Endothelial cell of umbilical vein (primary cell): ENCODE results near the gene PIP5K1C. TPM values are rescaled to one million over a fixed set of nuclear protein-coding genes. Genes with fewer than 3 reads are reported as not detected.

Experiments
- BruUV-seq: library from RNA; stranded (reverse); fragments of 400-500 nt; replicated peaks from 2 replicates; lab custom pipeline; 2021; lab: Mats Ljungman, UMichigan
- CTCF ChIA-PET: fragments of 300-600, 350-600 bp; sonication (Branson Sonifier 250); formaldehyde crosslinking; loops from one replicate; lab custom pipeline; 2021; ENCODE audit warnings: antibody characterized with exemption, inconsistent platforms; lab: Charles Lee
- POLR2A ChIA-PET: fragments of 300-600, 350-600 bp; sonication (Branson Sonifier 250); formaldehyde crosslinking; loops from one replicate; lab custom pipeline; 2021; ENCODE audit warnings: antibody characterized with exemption, inconsistent platforms; lab: Charles Lee
- DNase-seq: peaks from one replicate; pipeline ENCODE4 v3.0.0-alpha.2; 2011; ENCODE audit warnings: low read depth, low spot score
- FAIRE-seq: peaks from 2 replicates; lab custom pipeline; 2011; peaks lifted over from hg19 to GRCh38; lab: Jason Lieb, UNC
- H2AFZ ChIP-seq: 2 replicates; pipeline ENCODE4 v1.6.0; 2012; ENCODE audit warnings: low read depth, low read length, control low read depth, inconsistent platforms
- H3K27ac ChIP-seq: 2 replicates; pipeline ENCODE4 v1.5.1; 2011; ENCODE audit warnings: low read depth, mild to moderate bottlenecking, control low read depth, low read length, moderate library complexity; ENCODE audit not compliant: insufficient read depth
- H3K27me3 ChIP-seq, 2 experiments: 2 replicates each; pipeline versions ENCODE4 v1.6.0 to v1.6.1; 2011; ENCODE audit warnings: low read length in 2 of 2, mixed read lengths in 1 of 2; ENCODE audit not compliant: control insufficient read depth in 2 of 2, insufficient read depth in 2 of 2
- H3K36me3 ChIP-seq, 2 experiments: 2 replicates in 1 of 2; 3 replicates in 1 of 2; pipeline ENCODE4 v1.5.1; 2011; ENCODE audit warnings: low read length in 2 of 2, mild to moderate bottlenecking in 1 of 2, moderate library complexity in 1 of 2; ENCODE audit not compliant: control insufficient read depth in 2 of 2, insufficient read depth in 2 of 2; ENCODE audit errors: extremely low read depth in 1 of 2
- H3K4me1 ChIP-seq: 3 replicates; pipeline ENCODE4 v1.5.1; 2011; ENCODE audit warnings: mild to moderate bottlenecking, low read length; ENCODE audit not compliant: control insufficient read depth, insufficient read depth; ENCODE audit errors: extremely low read depth
- H3K4me2 ChIP-seq: 2 replicates; pipeline ENCODE4 v1.6.1; 2011; ENCODE audit warnings: low read length, control low read depth, mixed read lengths; ENCODE audit not compliant: insufficient read depth
- H3K4me3 ChIP-seq, 3 experiments: fragments of 200-600 bp in 1 of 3; sonication (generic), shearing (Covaris generic) in 1 of 3; replicated peaks in 1 of 3; 2 replicates each; pipeline ENCODE4 v1.5.1; 2011 to 2016; ENCODE audit warnings: control low read depth in 3 of 3, low read length in 3 of 3, mild to moderate bottlenecking in 2 of 3, inconsistent platforms in 1 of 3, low read depth in 1 of 3, moderate library complexity in 1 of 3; ENCODE audit not compliant: insufficient read depth in 1 of 3
- H3K79me2 ChIP-seq: 2 replicates; pipeline ENCODE4 v1.6.0; 2012; ENCODE audit warnings: low read length, inconsistent platforms; ENCODE audit not compliant: control insufficient read depth, insufficient read depth
- H3K9ac ChIP-seq: replicated peaks from 2 replicates; pipeline ENCODE3; 2011; ENCODE audit warnings: low read length, control low read depth; ENCODE audit not compliant: insufficient read depth; ENCODE audit errors: extremely low read depth
- H3K9me1 ChIP-seq: replicated peaks from 3 replicates; pipeline ENCODE4 v1.6.0; 2011; ENCODE audit warnings: mild to moderate bottlenecking, low read length; ENCODE audit not compliant: control insufficient read depth, insufficient read depth; ENCODE audit errors: extremely low read depth
- H3K9me3 ChIP-seq: replicated peaks from 2 replicates; pipeline ENCODE4 v1.5.1; 2012; ENCODE audit warnings: low read length, inconsistent platforms; ENCODE audit not compliant: control insufficient read depth, insufficient read depth
- H4K20me1 ChIP-seq: replicated peaks from 2 replicates; pipeline ENCODE3; 2011; ENCODE audit warnings: mild to moderate bottlenecking, low read length; ENCODE audit not compliant: control insufficient read depth, insufficient read depth; ENCODE audit errors: extremely low read depth
- CTCF ChIP-seq, 2 donors: IDR thresholded peaks; 1 replicate in 1 of 2; 2 replicates in 1 of 2; pipeline ENCODE4 v1.5.1; 2011; ENCODE audit warnings: low read length in 2 of 2, mild to moderate bottlenecking in 2 of 2, moderate library complexity in 2 of 2, control low read depth in 1 of 2, inconsistent platforms in 1 of 2, low read depth in 1 of 2; ENCODE audit not compliant: insufficient read depth in 1 of 2; ENCODE audit errors: extremely low read depth in 1 of 2
- EZH2 ChIP-seq: IDR thresholded peaks from 2 replicates; pipeline ENCODE4 v1.6.1; 2012; ENCODE audit warnings: borderline replicate concordance, low read depth, mild to moderate bottlenecking, moderate library complexity, low read length, inconsistent platforms; ENCODE audit not compliant: severe bottlenecking
- FOS ChIP-seq: IDR thresholded peaks from 2 replicates; pipeline ENCODE4 v1.6.1; 2011; ENCODE audit warnings: mild to moderate bottlenecking, low read length, moderate library complexity, borderline replicate concordance; ENCODE audit not compliant: insufficient read depth
- GATA2 ChIP-seq: IDR thresholded peaks from 2 replicates; pipeline ENCODE4 v1.7.0; 2011; ENCODE audit warnings: low read depth, mild to moderate bottlenecking, moderate library complexity, mixed read lengths, low read length; ENCODE audit not compliant: insufficient read length, insufficient read depth
- JUN ChIP-seq: IDR thresholded peaks from 2 replicates; pipeline ENCODE4 v1.6.1; 2011; ENCODE audit warnings: borderline replicate concordance, low read depth; ENCODE audit not compliant: insufficient read length, insufficient read depth
- MAX ChIP-seq: IDR thresholded peaks from 2 replicates; pipeline ENCODE4 v1.6.1; 2011; ENCODE audit not compliant: insufficient read depth, insufficient read length
- MYC ChIP-seq: IDR thresholded peaks from one replicate; pipeline ENCODE4 v1.6.1; 2011; ENCODE audit warnings: mild to moderate bottlenecking, low read depth, low read length
- POLR2A ChIP-seq: IDR thresholded peaks from 2 replicates; pipeline ENCODE4 v1.6.1; 2012; ENCODE audit warnings: low read depth, mild to moderate bottlenecking, control low read depth, low read length
- POLR2AphosphoS5 ChIP-seq: IDR thresholded peaks from 2 replicates; pipeline ENCODE4 v1.6.1; 2012; ENCODE audit warnings: low read depth, mild to moderate bottlenecking, control low read depth, low read length, moderate library complexity; ENCODE audit not compliant: insufficient read depth
- dilution Hi-C: fragments of 300-500 bp; cut with MboI; formaldehyde crosslinking; loops from one replicate; pipeline ENCODE4 v1.15.0; 2019; ENCODE audit warnings: low sequenced_read_pairs; ENCODE audit not compliant: extremely low pct_ligation_motif_present
- intact Hi-C: fragments of 100-400 bp; cut with micrococcal nuclease; formaldehyde crosslinking; loops from one replicate; pipeline ENCODE4 v1.10.0; 2022
- polyA plus RNA-seq, 4 experiments: library from polyadenylated mRNA; depleted of rRNA in 3 of 4; stranded (reverse) in 3 of 4; unstranded in 1 of 4; fragments of >200 nt; gene quantifications; 2 replicates each; pipeline versions ENCODE4 v1.2.1 to v1.2.3, GENCODE V29; 2011 to 2012; ENCODE audit warnings: missing spikeins in 1 of 4
- total RNA-seq: library from RNA; stranded (reverse); gene quantifications from 2 replicates; pipeline ENCODE4 v1.2.3, GENCODE V29; 2021

Gene PIP5K1C
- total and polyA plus RNA-seq, 2 donors (not counting 3 experiments of a cell fraction or from before 2014, with no cell fraction given): 31.6 to 79.5 TPM

- TF ChIP-seq MYC (no peak), JUN (no peak), POLR2A (no peak), FOS (no peak), CTCF (IDR thresholded peaks at IDR 0.05; ENCODE audit: extremely low read depth in 1 of 2, insufficient read depth in 1 of 2, low read depth in 1 of 2, low read length in 2 of 2) (no peak), EZH2 (no peak), GATA2 (no peak), POLR2AphosphoS5 (no peak), MAX (no peak)
- FAIRE-seq (no peak), DNase-seq (no peak)
- H3K4me3 ChIP-seq: no peak overlapping the region
- H3K9me3 ChIP-seq: no peaks in the 10 kb centered on the region
- H2AFZ ChIP-seq: no peak overlapping the region
- no peak overlapping the region for H3K9ac ChIP-seq
- H3K36me3 ChIP-seq: no peaks in the 10 kb centered on the region
- intact Hi-C loops: no loop called here
- no peak overlapping the region for H3K4me2 ChIP-seq
- no peaks in the 10 kb centered on the region for H3K79me2 ChIP-seq
- H3K9me1 ChIP-seq: no peaks in the 10 kb centered on the region
- ChIA-PET CTCF (no interaction called here), POLR2A (no interaction called here)
- H3K27ac ChIP-seq: no peak overlapping the region
- dilution Hi-C loops: no loop called here
- no peaks in the 10 kb centered on the region for H4K20me1 ChIP-seq
- BruUV-seq: no TSS peak
- no peaks in the 10 kb centered on the region for H3K4me1 ChIP-seq
- H3K27me3 ChIP-seq: no peaks in the 10 kb centered on the region
Measured at GRCh38 chr19:3737487-3738205, 37.4 kb upstream of the PIP5K1C start.
